Measurements from ENCODE around the gene UAP1. TPM values are rescaled to one million over a fixed set of nuclear protein-coding genes. Genes with fewer than 3 reads are reported as not detected.

The UAP1 gene
- total RNA-seq, 6 experiments from 2014 or later = 41.9 to 108 (median 51.1) TPM

- H3K27me3 ChIP-seq = no peaks in the 10 kb centered on the region
- no peaks in the 10 kb centered on the region for H3K9me3 ChIP-seq
- H3K27ac ChIP-seq = no peak overlapping the region
- intact Hi-C loops (cut with DNase I) = no loop called here
- ATAC-seq (no peak), DNase-seq (no peak)
- H3K4me3 ChIP-seq = no peak overlapping the region
- no peak for TF ChIP-seq POLR2A (IDR thresholded peaks at IDR 0.05)
- no peak for TF ChIP-seq CTCF (IDR thresholded peaks at IDR 0.05)
- no peaks in the 10 kb centered on the region for H3K4me1 ChIP-seq
- WGBS (ENCODE audit: insufficient coverage, low coverage, low lambda C conversion rate, missing lambda C conversion rate) = 89% methylated on average over 7 of the region's 7 CpGs
- no peaks in the 10 kb centered on the region for H3K36me3 ChIP-seq
These were observed 78.2 kb downstream of the UAP1 start for GRCh38 chr1:162639718-162640117.

- no peak for TF ChIP-seq POLR2A (IDR thresholded peaks at IDR 0.05)
- no peak for TF ChIP-seq CTCF (IDR thresholded peaks at IDR 0.05)
- no peaks in the 10 kb centered on the region for H3K27me3 ChIP-seq
- no peaks in the 10 kb centered on the region for H3K4me1 ChIP-seq
- DNase-seq (no peak), ATAC-seq (no peak)
- H3K9me3 ChIP-seq = no peaks in the 10 kb centered on the region
- intact Hi-C loops (cut with DNase I) = no loop called here
- no peak overlapping the region for H3K4me3 ChIP-seq
- no peak overlapping the region for H3K27ac ChIP-seq
- H3K36me3 ChIP-seq = no peaks in the 10 kb centered on the region
- WGBS (ENCODE audit: insufficient coverage, low coverage, low lambda C conversion rate, missing lambda C conversion rate) = 92% methylated on average over 2 of the region's 2 CpGs
These were observed 79.6 kb downstream of the UAP1 start for GRCh38 chr1:162641114-162641513.

- Histone ChIP-seq H3K27me3 (no peaks in the 10 kb centered on the region), H3K4me1 (no peaks in the 10 kb centered on the region), H3K4me3 (no peak overlapping the region), H3K27ac (no peak overlapping the region), H3K9me3 (no peaks in the 10 kb centered on the region), H3K36me3 (no peaks in the 10 kb centered on the region)
- 95% methylated on average over 3 of the region's 3 CpGs for WGBS (ENCODE audit: insufficient coverage, low coverage, low lambda C conversion rate, missing lambda C conversion rate)
- ATAC-seq = no peak
- no peak for DNase-seq
- TF ChIP-seq POLR2A (IDR thresholded peaks at IDR 0.05) = no peak
- intact Hi-C loops (cut with DNase I) = no loop called here
These were observed 83.4 kb downstream of the UAP1 start for GRCh38 chr1:162644986-162645314.

GRCh38 chr1:162645666-162646065 is 84.1 kb downstream of the UAP1 start:
- TF ChIP-seq POLR2A (IDR thresholded peaks at IDR 0.05) (no peak), CTCF (IDR thresholded peaks at IDR 0.05) (no peak)
- no peaks in the 10 kb centered on the region for H3K27me3 ChIP-seq
- no peak for ATAC-seq
- no peak overlapping the region for H3K4me3 ChIP-seq
- intact Hi-C loops (cut with DNase I) = no loop called here
- H3K9me3 ChIP-seq = no peaks in the 10 kb centered on the region
- H3K36me3 ChIP-seq = no peaks in the 10 kb centered on the region
- WGBS (ENCODE audit: insufficient coverage, low coverage, low lambda C conversion rate, missing lambda C conversion rate) = 82% methylated on average over 4 of the region's 4 CpGs
- no peak for DNase-seq
- no peak overlapping the region for H3K27ac ChIP-seq
- H3K4me1 ChIP-seq = no peaks in the 10 kb centered on the region

GRCh38 chr1:162649583-162649982 is 88.1 kb downstream of the UAP1 start:
- ATAC-seq = no peak
- WGBS (ENCODE audit: insufficient coverage, low coverage, low lambda C conversion rate, missing lambda C conversion rate) = 84% methylated on average over 3 of the region's 3 CpGs
- no peaks in the 10 kb centered on the region for H3K36me3 ChIP-seq
- intact Hi-C loops (cut with DNase I) = no loop called here
- H3K27me3 ChIP-seq = no peaks in the 10 kb centered on the region
- H3K9me3 ChIP-seq = no peaks in the 10 kb centered on the region
- TF ChIP-seq POLR2A (IDR thresholded peaks at IDR 0.05) = no peak
- no peak for TF ChIP-seq CTCF (IDR thresholded peaks at IDR 0.05)
- DNase-seq = no peak
- H3K27ac ChIP-seq = no peak overlapping the region
- no peaks in the 10 kb centered on the region for H3K4me1 ChIP-seq
- no peak overlapping the region for H3K4me3 ChIP-seq

Small RNA genes lying within 50 kb of the gene (small RNA-seq; reads per million reads assigned to genes)
- gene UQCRBP2 = 0 reads per million in 2 experiments

Other genes with a start within 250 kb of the UAP1 start
- gene SPATA46, start 184.9 kb upstream of the UAP1 start, total RNA-seq = not detected
- 10 to 100 TPM in 5 of 6 experiments, 1 to 10 TPM in 1; 6.5 to 45.3 (median 28.4) TPM for gene C1orf226, start 180.0 kb upstream of the UAP1 start, total RNA-seq
- gene SH2D1B, start 149.6 kb upstream of the UAP1 start, total RNA-seq = under 1 TPM in 3 of 6 experiments, not detected in 3; 0.17 to 0.60 (median 0.31) TPM
- 10 to 100 TPM; 28.8 to 51.6 (median 38.4) TPM for gene UHMK1, start 63.9 kb upstream of the UAP1 start, total RNA-seq
- 1 to 10 TPM; 2.7 to 4.7 (median 3.1) TPM for gene DDR2, start 70.7 kb downstream of the UAP1 start, total RNA-seq
- gene HSD17B7, start 229.0 kb downstream of the UAP1 start, total RNA-seq = 10 to 100 TPM; 10.4 to 32.1 (median 17.6) TPM

Data from right lobe of liver (tissue), 6 donors.